ENCODE results near the gene IKZF1.

The IKZF1 gene

GRCh38 chr7:50304911-50305582 is 531 bp downstream of the IKZF1 start:
- no peak for TF ChIP-seq CTCF (conservative IDR thresholded peaks at IDR 0.05)
- no peak overlapping the region for H3K27ac ChIP-seq

- no peak overlapping the region for H3K27ac ChIP-seq
- TF ChIP-seq CTCF (conservative IDR thresholded peaks at IDR 0.05) = no peak
Observed at GRCh38 chr7:50305583-50306493, 1.3 kb downstream of the IKZF1 start.

GRCh38 chr7:50306494-50307367 is 2.2 kb downstream of the IKZF1 start:
- H3K27ac ChIP-seq = no peak overlapping the region
- TF ChIP-seq CTCF (conservative IDR thresholded peaks at IDR 0.05) = no peak

- no peak for TF ChIP-seq CTCF (conservative IDR thresholded peaks at IDR 0.05)
Observed at GRCh38 chr7:50307368-50308032, 3.0 kb downstream of the IKZF1 start.

GRCh38 chr7:50308203-50308531 is 3.7 kb downstream of the IKZF1 start:
- H3K27ac ChIP-seq = no peak overlapping the region
- no peak for TF ChIP-seq CTCF (conservative IDR thresholded peaks at IDR 0.05)

More at GRCh38 chr7:50307368-50308032, 3.0 kb downstream of the IKZF1 start:
- no peak overlapping the region for H3K27ac ChIP-seq

- H3K27ac ChIP-seq = no peak overlapping the region
- TF ChIP-seq CTCF (conservative IDR thresholded peaks at IDR 0.05) = no peak
Observed at GRCh38 chr7:50308532-50309385, 4.2 kb downstream of the IKZF1 start.
